ENCODE results near the gene APEH.

Gene APEH

GRCh38 chr3:49727154-49727923 is 53.2 kb downstream of the APEH start:
- H3K27me3 Mint-ChIP-seq = no peaks in the 10 kb centered on the region
- peaks cover 37% of the 10 kb centered on the region for H3K36me3 Mint-ChIP-seq
- H3K4me1 Mint-ChIP-seq = peaks cover 58% of the 10 kb centered on the region
- ATAC-seq = peak; percentile 37
- H3K9me3 Mint-ChIP-seq = no peaks in the 10 kb centered on the region
- peak overlapping the region; percentile 18 for H3K4me3 Mint-ChIP-seq
- peak overlapping the region; percentile 99 for H3K27ac Mint-ChIP-seq

- H3K9me3 Mint-ChIP-seq = no peaks in the 10 kb centered on the region
- H3K27me3 Mint-ChIP-seq = no peaks in the 10 kb centered on the region
- no peak overlapping the region for H3K4me3 Mint-ChIP-seq
- no peak for ATAC-seq
- H3K27ac Mint-ChIP-seq = peak overlapping the region; percentile 99
- H3K36me3 Mint-ChIP-seq = peaks cover 43% of the 10 kb centered on the region
- H3K4me1 Mint-ChIP-seq = peaks cover 52% of the 10 kb centered on the region
Measured at GRCh38 chr3:49727924-49728361, 53.8 kb downstream of the APEH start.

- Mint-ChIP-seq H3K27me3 (no peaks in the 10 kb centered on the region), H3K9me3 (no peaks in the 10 kb centered on the region), H3K4me1 (peaks cover 34% of the 10 kb centered on the region), H3K4me3 (no peak overlapping the region), H3K36me3 (peaks cover 50% of the 10 kb centered on the region), H3K27ac (no peak overlapping the region)
- ATAC-seq = no peak
Measured at GRCh38 chr3:49729966-49730609, 55.9 kb downstream of the APEH start.

- no peak overlapping the region for H3K27ac Mint-ChIP-seq
- H3K9me3 Mint-ChIP-seq = no peaks in the 10 kb centered on the region
- no peaks in the 10 kb centered on the region for H3K27me3 Mint-ChIP-seq
- H3K4me1 Mint-ChIP-seq = peaks cover 11% of the 10 kb centered on the region
- ATAC-seq = no peak
- no peak overlapping the region for H3K4me3 Mint-ChIP-seq
- peaks cover 55% of the 10 kb centered on the region for H3K36me3 Mint-ChIP-seq
Measured at GRCh38 chr3:49732597-49732996, 58.4 kb downstream of the APEH start.

- Mint-ChIP-seq H3K27me3 (no peaks in the 10 kb centered on the region), H3K9me3 (no peaks in the 10 kb centered on the region), H3K4me3 (no peak overlapping the region), H3K4me1 (peaks cover 2% of the 10 kb centered on the region), H3K27ac (no peak overlapping the region), H3K36me3 (peaks cover 55% of the 10 kb centered on the region)
- no peak for ATAC-seq
Measured at GRCh38 chr3:49733551-49733950, 59.4 kb downstream of the APEH start.

Measured in stimulated activated memory B cell treated with anti-CD40 and anti-IgM and Interleukin-4, amounts not matched to agents 10 μg/mL and 1 μg/mL and 100 μg/mL, for 72 hours (primary cell).